Measurements from ENCODE around the gene RTP2. TPM values are rescaled to one million over a fixed set of nuclear protein-coding genes. Genes with fewer than 3 reads are reported as not detected.

Gene RTP2
- polyA plus RNA-seq, 2 donors = not detected

- Histone ChIP-seq H3K9me3 (ENCODE audit: control insufficient read depth in 2 of 2, insufficient read depth in 1 of 2, low read depth in 1 of 2, low read length in 1 of 2) (no peaks in the 10 kb centered on the region), H3K27me3 (ENCODE audit: control insufficient read depth in 1 of 2, insufficient read depth in 2 of 2, low read length in 2 of 2) (no peaks in the 10 kb centered on the region), H3K27ac (ENCODE audit: low read depth in 2 of 2, low read length in 1 of 2) (no peak overlapping the region), H3K36me3 (ENCODE audit: control insufficient read depth in 2 of 2, insufficient read depth in 2 of 2, low read length in 1 of 2) (peaks cover 4 to 16% of the 10 kb centered on the region in 2 donors), H3K4me3 (ENCODE audit: low read depth in 1 of 2, low read length in 2 of 2) (no peak overlapping the region), H3K4me1 (ENCODE audit: control insufficient read depth in 2 of 2, insufficient read depth in 2 of 2, low read length in 1 of 2) (no peaks in the 10 kb centered on the region)
- 41 to 42% methylated on average over 6 of the region's 6 CpGs for WGBS, 2 donors
Observed at GRCh38 chr3:187719628-187720336, 17.4 kb upstream of the RTP2 start.

DNA sequence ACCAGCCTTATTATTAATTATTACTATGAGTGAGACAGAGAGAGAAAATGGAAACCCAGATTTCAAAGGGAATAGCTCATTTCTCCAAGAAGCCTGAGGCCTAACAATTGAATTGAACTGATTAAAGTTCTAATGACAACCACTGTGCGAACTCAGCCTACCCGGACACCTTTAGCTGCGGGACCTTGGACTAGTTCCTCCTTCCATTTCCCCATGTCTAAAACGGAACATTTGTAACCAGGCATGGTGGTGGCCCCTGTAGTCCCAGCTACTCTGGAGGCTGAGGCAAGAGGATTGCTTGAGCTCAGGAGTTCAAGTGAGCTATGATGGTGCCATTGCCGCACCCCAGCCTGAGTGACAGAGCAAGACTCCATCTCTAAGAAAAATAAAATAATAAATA lies 16.4 kb upstream of the RTP2 start:
- H3K27me3 ChIP-seq (ENCODE audit: control insufficient read depth in 1 of 2, insufficient read depth in 2 of 2, low read length in 2 of 2) = no peaks in the 10 kb centered on the region
- H3K4me1 ChIP-seq (ENCODE audit: control insufficient read depth in 2 of 2, insufficient read depth in 2 of 2, low read length in 1 of 2) = no peaks in the 10 kb centered on the region
- H3K4me3 ChIP-seq (ENCODE audit: low read depth in 1 of 2, low read length in 2 of 2) = no peak overlapping the region
- H3K36me3 ChIP-seq (ENCODE audit: control insufficient read depth in 2 of 2, insufficient read depth in 2 of 2, low read length in 1 of 2) = peaks cover 4 to 9% of the 10 kb centered on the region in 2 donors
- H3K9me3 ChIP-seq (ENCODE audit: control insufficient read depth in 2 of 2, insufficient read depth in 1 of 2, low read depth in 1 of 2, low read length in 1 of 2) = no peaks in the 10 kb centered on the region
- no peak overlapping the region for H3K27ac ChIP-seq (ENCODE audit: low read depth in 2 of 2, low read length in 1 of 2)
- WGBS, 2 donors = 92 to 95% methylated on average over 5 of the region's 5 CpGs

DNA sequence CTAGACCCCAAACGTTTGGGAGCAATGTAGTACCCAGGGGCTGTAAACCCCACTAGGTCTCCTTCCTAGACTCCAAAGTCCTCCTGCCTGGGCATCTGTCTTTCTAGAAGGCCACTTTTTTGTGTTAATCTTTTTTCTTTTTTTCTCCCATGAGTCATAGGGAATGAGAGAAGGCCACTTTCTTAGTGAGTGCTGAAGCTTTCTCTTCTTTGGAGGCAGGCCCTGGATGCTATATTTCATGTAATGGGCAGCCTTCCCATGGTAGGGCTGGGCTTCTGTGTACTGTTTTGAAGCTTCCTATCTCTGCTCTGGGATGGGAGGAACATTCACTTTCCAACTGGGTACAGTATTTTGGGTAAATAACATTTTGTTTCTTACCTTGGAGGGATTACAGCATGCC lies 15.2 kb upstream of the RTP2 start:
- Histone ChIP-seq H3K36me3 (ENCODE audit: control insufficient read depth in 2 of 2, insufficient read depth in 2 of 2, low read length in 1 of 2) (peaks cover 1 to 8% of the 10 kb centered on the region in 2 donors), H3K4me1 (ENCODE audit: control insufficient read depth in 2 of 2, insufficient read depth in 2 of 2, low read length in 1 of 2) (no peaks in the 10 kb centered on the region), H3K27me3 (ENCODE audit: control insufficient read depth in 1 of 2, insufficient read depth in 2 of 2, low read length in 2 of 2) (no peaks in the 10 kb centered on the region), H3K27ac (ENCODE audit: low read depth in 2 of 2, low read length in 1 of 2) (no peak overlapping the region), H3K9me3 (ENCODE audit: control insufficient read depth in 2 of 2, insufficient read depth in 1 of 2, low read depth in 1 of 2, low read length in 1 of 2) (no peaks in the 10 kb centered on the region), H3K4me3 (ENCODE audit: low read depth in 1 of 2, low read length in 2 of 2) (no peak overlapping the region)
- WGBS, 2 donors = 42 to 46% methylated on average over 1 of the region's 1 CpG

DNA sequence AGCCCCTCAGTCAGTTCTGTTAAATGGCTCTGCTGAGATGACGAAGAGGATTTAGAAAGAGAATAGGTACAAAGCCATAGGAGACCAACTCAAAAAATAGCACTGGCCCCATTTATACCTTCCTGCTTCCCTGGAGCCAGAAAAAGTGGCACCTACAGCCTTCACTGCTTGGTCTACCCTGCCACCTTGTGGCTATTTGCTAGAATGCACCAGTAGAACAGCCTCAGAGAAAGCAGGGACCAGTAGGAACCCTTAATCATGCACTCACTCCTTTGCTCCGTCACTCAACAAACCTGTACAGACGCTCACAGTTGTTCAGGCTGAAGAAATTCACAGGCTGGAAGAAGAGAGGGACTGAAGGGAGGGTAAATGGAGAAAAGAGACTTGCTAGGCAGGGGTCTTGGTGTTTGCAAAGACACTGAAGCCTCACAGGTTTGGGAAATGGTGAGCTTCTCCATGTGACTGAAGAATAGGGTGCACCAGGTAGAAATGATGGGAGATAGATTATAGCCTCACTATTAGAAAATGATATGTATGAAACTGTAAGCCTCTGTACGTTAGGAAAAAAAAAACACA lies 12.1 kb upstream of the RTP2 start:
- 15 to 16% methylated on average over 4 of the region's 4 CpGs for WGBS, 2 donors
- no peak overlapping the region for H3K27ac ChIP-seq (ENCODE audit: low read depth in 2 of 2, low read length in 1 of 2)
- no peaks in the 10 kb centered on the region for H3K27me3 ChIP-seq (ENCODE audit: control insufficient read depth in 1 of 2, insufficient read depth in 2 of 2, low read length in 2 of 2)
- H3K9me3 ChIP-seq (ENCODE audit: control insufficient read depth in 2 of 2, insufficient read depth in 1 of 2, low read depth in 1 of 2, low read length in 1 of 2) = no peaks in the 10 kb centered on the region
- no peak overlapping the region for H3K4me3 ChIP-seq (ENCODE audit: low read depth in 1 of 2, low read length in 2 of 2)
- no peaks in the 10 kb centered on the region for H3K36me3 ChIP-seq (ENCODE audit: control insufficient read depth in 2 of 2, insufficient read depth in 2 of 2, low read length in 1 of 2)
- no peaks in the 10 kb centered on the region for H3K4me1 ChIP-seq (ENCODE audit: control insufficient read depth in 2 of 2, insufficient read depth in 2 of 2, low read length in 1 of 2)

DNA sequence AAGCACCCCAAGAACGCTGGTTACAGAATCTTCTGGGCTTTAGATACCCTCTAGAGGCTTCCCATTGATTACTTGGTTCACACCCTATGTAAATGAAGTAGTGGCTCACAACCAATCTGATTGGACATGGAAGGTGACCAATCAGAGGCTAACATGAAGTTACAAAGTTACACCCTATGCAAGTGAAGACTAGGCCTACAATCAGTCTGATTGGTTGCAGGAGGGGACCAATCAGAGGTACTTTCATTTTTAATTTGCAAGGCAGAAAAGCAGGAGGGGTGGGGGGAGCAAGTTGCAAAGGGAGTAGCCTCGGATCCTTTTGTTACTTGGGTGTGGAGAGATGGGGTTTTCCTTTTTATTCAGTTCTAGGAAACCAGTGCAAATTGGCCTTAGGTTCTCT lies 11.1 kb upstream of the RTP2 start:
- no peaks in the 10 kb centered on the region for H3K36me3 ChIP-seq (ENCODE audit: control insufficient read depth in 2 of 2, insufficient read depth in 2 of 2, low read length in 1 of 2)
- H3K4me1 ChIP-seq (ENCODE audit: control insufficient read depth in 2 of 2, insufficient read depth in 2 of 2, low read length in 1 of 2) = no peaks in the 10 kb centered on the region
- WGBS, 2 donors = 65 to 73% methylated on average over 2 of the region's 2 CpGs
- H3K27me3 ChIP-seq (ENCODE audit: control insufficient read depth in 1 of 2, insufficient read depth in 2 of 2, low read length in 2 of 2) = no peaks in the 10 kb centered on the region
- H3K27ac ChIP-seq (ENCODE audit: low read depth in 2 of 2, low read length in 1 of 2) = no peak overlapping the region
- no peaks in the 10 kb centered on the region for H3K9me3 ChIP-seq (ENCODE audit: control insufficient read depth in 2 of 2, insufficient read depth in 1 of 2, low read depth in 1 of 2, low read length in 1 of 2)
- no peak overlapping the region for H3K4me3 ChIP-seq (ENCODE audit: low read depth in 1 of 2, low read length in 2 of 2)

GRCh38 chr3:187709155-187709554 lies 6.8 kb upstream of the RTP2 start:
- no peaks in the 10 kb centered on the region for H3K36me3 ChIP-seq (ENCODE audit: control insufficient read depth in 2 of 2, insufficient read depth in 2 of 2, low read length in 1 of 2)
- no peaks in the 10 kb centered on the region for H3K4me1 ChIP-seq (ENCODE audit: control insufficient read depth in 2 of 2, insufficient read depth in 2 of 2, low read length in 1 of 2)
- no peaks in the 10 kb centered on the region for H3K9me3 ChIP-seq (ENCODE audit: control insufficient read depth in 2 of 2, insufficient read depth in 1 of 2, low read depth in 1 of 2, low read length in 1 of 2)
- no peak overlapping the region for H3K27ac ChIP-seq (ENCODE audit: low read depth in 2 of 2, low read length in 1 of 2)
- 77 to 81% methylated on average over 4 of the region's 4 CpGs for WGBS, 2 donors
- no peaks in the 10 kb centered on the region for H3K27me3 ChIP-seq (ENCODE audit: control insufficient read depth in 1 of 2, insufficient read depth in 2 of 2, low read length in 2 of 2)
- H3K4me3 ChIP-seq (ENCODE audit: low read depth in 1 of 2, low read length in 2 of 2) = no peak overlapping the region

GRCh38 chr3:187708696-187709095 lies 6.3 kb upstream of the RTP2 start:
- no peaks in the 10 kb centered on the region for H3K4me1 ChIP-seq (ENCODE audit: control insufficient read depth in 2 of 2, insufficient read depth in 2 of 2, low read length in 1 of 2)
- H3K27ac ChIP-seq (ENCODE audit: low read depth in 2 of 2, low read length in 1 of 2) = no peak overlapping the region
- no peaks in the 10 kb centered on the region for H3K36me3 ChIP-seq (ENCODE audit: control insufficient read depth in 2 of 2, insufficient read depth in 2 of 2, low read length in 1 of 2)
- no peaks in the 10 kb centered on the region for H3K9me3 ChIP-seq (ENCODE audit: control insufficient read depth in 2 of 2, insufficient read depth in 1 of 2, low read depth in 1 of 2, low read length in 1 of 2)
- H3K27me3 ChIP-seq (ENCODE audit: control insufficient read depth in 1 of 2, insufficient read depth in 2 of 2, low read length in 2 of 2) = no peaks in the 10 kb centered on the region
- H3K4me3 ChIP-seq (ENCODE audit: low read depth in 1 of 2, low read length in 2 of 2) = no peak overlapping the region

DNA sequence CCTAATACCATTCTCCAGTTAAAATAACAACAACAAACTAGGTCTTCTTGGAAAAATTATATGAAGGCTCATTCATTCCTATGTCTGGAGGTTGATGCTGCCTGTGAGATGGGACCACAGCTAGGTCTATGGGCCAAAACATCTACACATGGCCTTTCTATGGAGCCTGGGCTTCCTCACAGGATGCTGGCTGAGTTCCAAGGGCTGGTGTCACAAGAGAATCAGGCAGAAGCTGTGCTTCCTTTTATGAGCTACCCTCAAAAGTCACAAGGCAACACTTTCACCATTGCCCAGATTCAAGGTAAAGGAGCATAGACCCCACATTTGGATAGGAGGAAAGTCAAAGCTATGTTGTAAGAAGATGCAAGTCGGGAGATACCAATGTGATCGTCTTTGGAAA lies 4.6 kb upstream of the RTP2 start:
- Histone ChIP-seq H3K27me3 (ENCODE audit: control insufficient read depth in 1 of 2, insufficient read depth in 2 of 2, low read length in 2 of 2) (no peaks in the 10 kb centered on the region), H3K4me3 (ENCODE audit: low read depth in 1 of 2, low read length in 2 of 2) (no peak overlapping the region), H3K9me3 (ENCODE audit: control insufficient read depth in 2 of 2, insufficient read depth in 1 of 2, low read depth in 1 of 2, low read length in 1 of 2) (no peaks in the 10 kb centered on the region), H3K27ac (ENCODE audit: low read depth in 2 of 2, low read length in 1 of 2) (no peak overlapping the region), H3K4me1 (ENCODE audit: control insufficient read depth in 2 of 2, insufficient read depth in 2 of 2, low read length in 1 of 2) (no peaks in the 10 kb centered on the region), H3K36me3 (ENCODE audit: control insufficient read depth in 2 of 2, insufficient read depth in 2 of 2, low read length in 1 of 2) (no peaks in the 10 kb centered on the region)
- WGBS, 2 donors = 90 to 92% methylated on average over 2 of the region's 2 CpGs

DNA sequence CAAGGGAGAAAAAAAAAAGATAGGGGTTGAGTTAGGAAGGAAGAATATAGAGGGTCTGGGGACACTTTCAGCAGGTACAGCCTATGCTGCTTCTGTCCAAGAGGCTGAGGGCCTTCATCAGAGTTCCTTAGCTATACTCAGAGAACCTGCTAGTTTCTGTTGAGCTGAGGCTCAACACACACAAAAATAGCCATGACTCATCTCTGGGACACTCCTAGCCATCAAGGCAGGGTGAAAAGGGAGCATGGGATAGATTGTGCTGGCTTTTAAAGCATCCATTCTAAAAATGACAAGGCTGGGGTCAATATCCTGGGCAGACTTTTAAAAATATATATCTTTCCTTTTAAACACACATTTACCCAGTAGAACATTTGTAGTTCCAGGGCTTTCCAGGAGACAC lies 2.8 kb upstream of the RTP2 start:
- no peak overlapping the region for H3K4me3 ChIP-seq (ENCODE audit: low read depth in 1 of 2, low read length in 2 of 2)
- no peaks in the 10 kb centered on the region for H3K4me1 ChIP-seq (ENCODE audit: control insufficient read depth in 2 of 2, insufficient read depth in 2 of 2, low read length in 1 of 2)
- H3K9me3 ChIP-seq (ENCODE audit: control insufficient read depth in 2 of 2, insufficient read depth in 1 of 2, low read depth in 1 of 2, low read length in 1 of 2) = no peaks in the 10 kb centered on the region
- H3K27ac ChIP-seq (ENCODE audit: low read depth in 2 of 2, low read length in 1 of 2) = no peak overlapping the region
- H3K36me3 ChIP-seq (ENCODE audit: control insufficient read depth in 2 of 2, insufficient read depth in 2 of 2, low read length in 1 of 2) = no peaks in the 10 kb centered on the region
- no peaks in the 10 kb centered on the region for H3K27me3 ChIP-seq (ENCODE audit: control insufficient read depth in 1 of 2, insufficient read depth in 2 of 2, low read length in 2 of 2)

DNA sequence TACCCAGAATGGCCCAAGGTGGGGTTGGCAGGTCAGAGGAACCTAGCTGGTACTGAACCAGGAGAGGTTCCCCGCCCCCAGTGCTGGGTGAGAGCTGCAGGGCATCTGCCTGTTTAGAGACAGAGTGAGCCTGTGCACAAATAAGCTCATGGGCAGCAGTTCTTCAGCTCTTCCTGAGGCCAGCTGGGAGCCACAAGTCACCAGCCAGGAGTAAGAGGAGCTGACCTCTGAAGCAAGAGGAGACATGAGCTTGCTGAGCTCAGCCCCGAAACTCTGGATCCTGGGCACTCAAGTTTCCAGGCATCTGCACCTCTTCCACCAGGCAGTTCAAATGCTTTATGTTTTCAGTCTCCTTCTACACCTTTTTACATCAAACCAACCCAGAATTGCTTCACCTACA lies 2.1 kb downstream of the RTP2 start:
- no peak overlapping the region for H3K27ac ChIP-seq (ENCODE audit: low read depth in 2 of 2, low read length in 1 of 2)
- no peak overlapping the region for H3K4me3 ChIP-seq (ENCODE audit: low read depth in 1 of 2, low read length in 2 of 2)
- H3K4me1 ChIP-seq (ENCODE audit: control insufficient read depth in 2 of 2, insufficient read depth in 2 of 2, low read length in 1 of 2) = no peaks in the 10 kb centered on the region
- no peaks in the 10 kb centered on the region for H3K27me3 ChIP-seq (ENCODE audit: control insufficient read depth in 1 of 2, insufficient read depth in 2 of 2, low read length in 2 of 2)
- no peaks in the 10 kb centered on the region for H3K9me3 ChIP-seq (ENCODE audit: control insufficient read depth in 2 of 2, insufficient read depth in 1 of 2, low read depth in 1 of 2, low read length in 1 of 2)
- no peaks in the 10 kb centered on the region for H3K36me3 ChIP-seq (ENCODE audit: control insufficient read depth in 2 of 2, insufficient read depth in 2 of 2, low read length in 1 of 2)
- WGBS, 2 donors = 89 to 92% methylated on average over 2 of the region's 2 CpGs
